CD4-positive, alpha-beta T cell (primary cell): ENCODE results near the gene NKAIN2. TPM values are rescaled to one million over a fixed set of nuclear protein-coding genes. Genes with fewer than 3 reads are reported as not detected.

Experiments
- ATAC-seq: fragments of 200-7000 bp; cut with Tn5 transposase; one replicate; pipeline ENCODE4 v1.10.0; 2022; ENCODE audit warnings: mild to moderate bottlenecking; ENCODE audit not compliant: poor library complexity
- CTCF ChIA-PET: fragments of 350-600 bp; sonication (Branson Sonifier 250); formaldehyde crosslinking; loops from one replicate; lab custom pipeline; 2021; ENCODE audit warnings: antibody characterized with exemption, inconsistent platforms; lab: Charles Lee
- POLR2A ChIA-PET: fragments of 350-600 bp; sonication (Branson Sonifier 250); formaldehyde crosslinking; loops from one replicate; lab custom pipeline; 2021; ENCODE audit warnings: antibody characterized with exemption, inconsistent platforms; lab: Charles Lee
- DNase-seq, 14 experiments: peaks; one replicate each; pipeline ENCODE4 v3.0.0-alpha.2; 2013 to 2020; ENCODE audit warnings: mixed read lengths in 2 of 14
- H3K27ac ChIP-seq, 2 donors: one replicate each; pipeline versions ENCODE4 v1.5.1 to v1.7.0; 2013; ENCODE audit warnings: low read length in 2 of 2, low read depth in 1 of 2, mild to moderate bottlenecking in 1 of 2
- H3K27me3 ChIP-seq, 2 experiments: 1 replicate in 1 of 2; 2 replicates in 1 of 2; pipeline versions ENCODE4 v1.6.1 to v1.7.0; 2013; ENCODE audit warnings: low read length in 2 of 2, control low read depth in 1 of 2, mild to moderate bottlenecking in 1 of 2, moderate library complexity in 1 of 2; ENCODE audit not compliant: insufficient read depth in 2 of 2, control insufficient read depth in 1 of 2
- H3K36me3 ChIP-seq: one replicate; pipeline ENCODE4 v1.6.1; 2013; ENCODE audit warnings: low read length, control low read depth; ENCODE audit not compliant: insufficient read depth
- H3K4me1 ChIP-seq: one replicate; pipeline ENCODE4 v1.6.1; 2013; ENCODE audit warnings: low read length, control low read depth; ENCODE audit not compliant: insufficient read depth
- H3K4me3 ChIP-seq: one replicate; pipeline ENCODE4 v1.5.1; 2013; ENCODE audit warnings: mild to moderate bottlenecking, low read length, moderate library complexity
- H3K9me3 ChIP-seq, 2 experiments: 1 replicate in 1 of 2; 2 replicates in 1 of 2; pipeline versions ENCODE4 v1.6.1 to v1.7.0; 2013; ENCODE audit warnings: low read length in 2 of 2, mild to moderate bottlenecking in 2 of 2, control low read depth in 1 of 2, moderate library complexity in 1 of 2; ENCODE audit not compliant: control insufficient read depth in 1 of 2, insufficient read depth in 1 of 2
- H3K27ac Mint-ChIP-seq: one replicate; pipeline ENCODE4 v1.8.0; 2020; ENCODE audit warnings: mixed read lengths
- H3K27me3 Mint-ChIP-seq: one replicate; pipeline ENCODE4 v1.8.0; 2021; ENCODE audit warnings: mixed read lengths
- H3K36me3 Mint-ChIP-seq: one replicate; pipeline ENCODE4 v1.8.0; 2021; ENCODE audit warnings: low read depth, mixed read lengths
- H3K4me1 Mint-ChIP-seq: one replicate; pipeline ENCODE4 v1.8.0; 2021; ENCODE audit warnings: low read depth, mixed read lengths
- H3K4me3 Mint-ChIP-seq: one replicate; pipeline ENCODE4 v1.8.0; 2020; ENCODE audit warnings: mild to moderate bottlenecking, mixed read lengths
- H3K9me3 Mint-ChIP-seq: one replicate; pipeline ENCODE4 v1.8.0; 2020; ENCODE audit warnings: mixed read lengths
- intact Hi-C, 2 experiments: fragments of 100-400 bp; cut with DNase I in 1 of 2; cut with micrococcal nuclease in 1 of 2; formaldehyde crosslinking; loops; one replicate each; pipeline versions ENCODE4 v1.15.1 to v1.9.0; 2023 to 2025; cut with DNase I, micrococcal nuclease
- total RNA-seq, 174 experiments: library from RNA in 2 of 174; stranded (reverse) in 2 of 174; gene quantifications; one replicate each; pipeline ENCODE4 v1.2.3 and lab custom pipeline; 2021 to 2026
- TF ChIP-seq, protein P1 (sequence below): fragments of 200-600 bp; IDR thresholded peaks from one replicate; pipeline ENCODE4 v1.8.0; 2022; ENCODE audit warnings: antibody characterized with exemption, mild to moderate bottlenecking

NKAIN2 gene
- total RNA-seq, 2 experiments from 2014 or later: not detected

DNA sequence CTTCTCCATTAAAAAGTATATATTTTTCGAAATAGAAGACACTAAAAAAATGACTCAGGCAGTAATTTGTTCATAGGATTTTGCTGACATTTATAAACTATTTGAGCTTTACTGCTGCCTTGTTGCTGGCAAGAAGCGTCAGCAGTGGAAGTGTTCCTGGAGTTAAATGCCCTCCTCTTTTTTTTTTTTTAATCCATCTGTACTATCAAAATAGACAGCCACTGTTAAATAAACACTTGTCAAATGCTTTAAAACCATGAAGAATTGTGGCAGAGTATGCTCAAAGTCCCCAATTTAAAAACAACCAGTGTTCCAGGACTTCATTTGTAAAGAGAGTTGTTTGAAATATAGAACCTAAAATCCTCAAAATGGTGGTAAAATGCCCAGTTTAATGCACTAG lies 253.8 kb downstream of the NKAIN2 start:
- ATAC-seq (no peak), DNase-seq (no peak)
- ChIA-PET POLR2A (no interaction called here), CTCF (no interaction called here)
- no peaks in the 10 kb centered on the region for H3K36me3 Mint-ChIP-seq
- Histone ChIP-seq H3K9me3 (no peaks in the 10 kb centered on the region), H3K36me3 (no peaks in the 10 kb centered on the region), H3K27me3 (no peaks in the 10 kb centered on the region), H3K27ac (no peak overlapping the region), H3K4me1 (no peaks in the 10 kb centered on the region), H3K4me3 (no peak overlapping the region)
- intact Hi-C loops: no loop called here
- H3K27ac Mint-ChIP-seq: no peak overlapping the region
- H3K27me3 Mint-ChIP-seq: no peaks in the 10 kb centered on the region
- H3K4me3 Mint-ChIP-seq: no peak overlapping the region
- TF ChIP-seq, protein P1, sequence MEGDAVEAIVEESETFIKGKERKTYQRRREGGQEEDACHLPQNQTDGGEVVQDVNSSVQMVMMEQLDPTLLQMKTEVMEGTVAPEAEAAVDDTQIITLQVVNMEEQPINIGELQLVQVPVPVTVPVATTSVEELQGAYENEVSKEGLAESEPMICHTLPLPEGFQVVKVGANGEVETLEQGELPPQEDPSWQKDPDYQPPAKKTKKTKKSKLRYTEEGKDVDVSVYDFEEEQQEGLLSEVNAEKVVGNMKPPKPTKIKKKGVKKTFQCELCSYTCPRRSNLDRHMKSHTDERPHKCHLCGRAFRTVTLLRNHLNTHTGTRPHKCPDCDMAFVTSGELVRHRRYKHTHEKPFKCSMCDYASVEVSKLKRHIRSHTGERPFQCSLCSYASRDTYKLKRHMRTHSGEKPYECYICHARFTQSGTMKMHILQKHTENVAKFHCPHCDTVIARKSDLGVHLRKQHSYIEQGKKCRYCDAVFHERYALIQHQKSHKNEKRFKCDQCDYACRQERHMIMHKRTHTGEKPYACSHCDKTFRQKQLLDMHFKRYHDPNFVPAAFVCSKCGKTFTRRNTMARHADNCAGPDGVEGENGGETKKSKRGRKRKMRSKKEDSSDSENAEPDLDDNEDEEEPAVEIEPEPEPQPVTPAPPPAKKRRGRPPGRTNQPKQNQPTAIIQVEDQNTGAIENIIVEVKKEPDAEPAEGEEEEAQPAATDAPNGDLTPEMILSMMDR: no peak
- no peaks in the 10 kb centered on the region for H3K9me3 Mint-ChIP-seq
- no peaks in the 10 kb centered on the region for H3K4me1 Mint-ChIP-seq

DNA sequence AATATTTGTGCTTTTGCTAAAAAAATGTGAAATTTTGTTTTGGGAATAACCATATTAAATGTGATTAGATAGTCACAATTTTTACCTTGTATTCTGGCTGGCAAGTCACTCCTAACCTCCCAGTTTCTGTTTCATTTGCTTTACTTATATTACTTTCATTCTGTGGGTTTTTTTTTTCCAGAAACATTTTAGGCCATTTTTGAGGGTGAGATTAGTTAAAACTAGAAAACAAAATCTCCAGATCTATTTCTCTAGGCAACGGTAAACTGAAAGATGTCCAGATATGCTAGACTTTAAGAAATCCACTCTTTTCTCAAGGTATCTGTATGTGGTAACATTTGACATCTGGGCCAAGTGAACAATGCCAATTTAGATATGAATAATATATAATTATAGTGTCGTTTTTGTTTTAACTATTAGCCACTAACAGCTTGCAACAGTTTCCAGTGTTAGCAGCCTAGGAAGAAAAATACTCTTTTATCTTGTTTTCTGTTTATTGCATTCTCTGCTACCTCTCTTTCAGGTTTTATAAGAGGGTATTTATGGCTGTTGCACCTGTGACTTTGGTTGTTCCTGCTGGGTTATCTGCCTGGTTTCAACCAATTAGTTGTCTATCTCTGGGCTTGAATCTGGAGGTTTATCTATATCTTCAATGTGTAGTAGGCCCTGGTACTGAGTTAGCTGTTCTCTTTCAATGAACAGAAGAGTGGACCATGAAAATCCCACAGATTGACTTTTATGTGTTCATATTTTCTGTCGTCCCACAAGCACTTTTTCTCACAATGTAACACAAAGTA lies 260.9 kb downstream of the NKAIN2 start:
- no peak overlapping the region for H3K4me3 Mint-ChIP-seq
- intact Hi-C loops: no loop called here
- H3K36me3 Mint-ChIP-seq: no peaks in the 10 kb centered on the region
- DNase-seq: no peak
- no peaks in the 10 kb centered on the region for H3K36me3 ChIP-seq
- TF ChIP-seq, protein P1: no peak
- no peaks in the 10 kb centered on the region for H3K27me3 ChIP-seq
- no peak overlapping the region for H3K27ac Mint-ChIP-seq
- no peaks in the 10 kb centered on the region for H3K9me3 ChIP-seq
- CTCF ChIA-PET: no interaction called here
- no peaks in the 10 kb centered on the region for H3K27me3 Mint-ChIP-seq
- no peaks in the 10 kb centered on the region for H3K4me1 ChIP-seq
- H3K4me3 ChIP-seq: no peak overlapping the region
- POLR2A ChIA-PET: no interaction called here
- no peaks in the 10 kb centered on the region for H3K9me3 Mint-ChIP-seq
- no peaks in the 10 kb centered on the region for H3K4me1 Mint-ChIP-seq
- no peak overlapping the region for H3K27ac ChIP-seq
- no peak for ATAC-seq

DNA sequence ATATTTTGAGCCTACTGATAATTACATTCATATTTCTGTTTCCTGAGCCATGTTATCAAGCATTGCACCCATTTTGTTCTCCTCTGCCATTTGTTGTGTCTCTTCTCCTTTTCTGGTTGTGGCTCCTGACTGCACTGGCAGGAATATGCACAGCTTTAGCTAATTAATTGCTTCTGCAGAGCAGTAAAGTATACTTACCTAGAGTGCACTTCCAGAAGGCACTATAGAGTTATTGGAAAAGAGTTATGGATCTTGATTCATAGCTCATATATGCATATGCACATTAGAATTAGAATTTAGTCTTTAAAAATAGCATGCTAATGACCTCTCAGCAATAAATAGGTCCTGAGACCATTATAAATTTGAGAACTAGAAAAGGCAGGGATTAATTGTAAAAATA lies 262.6 kb downstream of the NKAIN2 start:
- TF ChIP-seq, protein P1: no peak
- H3K36me3 Mint-ChIP-seq: no peaks in the 10 kb centered on the region
- POLR2A ChIA-PET: no interaction called here
- no peak for DNase-seq
- H3K27me3 Mint-ChIP-seq: no peaks in the 10 kb centered on the region
- no peak for ATAC-seq
- H3K4me3 Mint-ChIP-seq: no peak overlapping the region
- Histone ChIP-seq H3K27me3 (no peaks in the 10 kb centered on the region), H3K4me3 (no peak overlapping the region), H3K4me1 (no peaks in the 10 kb centered on the region), H3K36me3 (no peaks in the 10 kb centered on the region), H3K27ac (no peak overlapping the region), H3K9me3 (no peaks in the 10 kb centered on the region)
- no peak overlapping the region for H3K27ac Mint-ChIP-seq
- intact Hi-C loops: no loop called here
- CTCF ChIA-PET: no interaction called here
- no peaks in the 10 kb centered on the region for H3K4me1 Mint-ChIP-seq
- H3K9me3 Mint-ChIP-seq: no peaks in the 10 kb centered on the region
